HG02970 (cell line): ENCODE results near the gene PYCR2.
"Not testable (repeated sequence)": the region's sequence is repeated elsewhere in the genome, so short reads cannot be mapped to it uniquely, and the experiment has no call there.

Experiments used
- ATAC-seq: cut with Tn5 transposase; IDR thresholded peaks from one replicate; pipeline ENCODE4 v1.9.1; 2021; ENCODE audit warnings: mild to moderate bottlenecking, moderate library complexity, moderate number of reproducible peaks; ENCODE audit not compliant: unreplicated experiment, low FRiP score

Gene PYCR2

DNA sequence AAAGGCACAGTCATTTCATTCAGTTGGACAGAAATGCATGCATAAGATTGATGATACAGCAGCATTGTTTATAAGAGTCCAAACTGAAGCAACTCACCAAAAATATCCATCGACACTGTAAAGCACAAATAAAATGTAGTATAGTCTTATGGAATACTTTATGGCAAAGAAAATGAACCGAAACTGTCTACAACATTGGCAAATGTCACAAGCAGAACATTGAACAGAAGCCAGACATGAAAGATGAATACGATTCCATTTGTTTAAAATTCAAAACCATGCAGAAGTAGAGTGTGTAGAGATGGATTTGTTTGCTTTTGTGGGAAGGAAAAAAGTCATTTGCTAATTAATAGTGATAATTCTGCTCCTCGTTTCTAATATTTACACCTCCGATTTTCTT is 27.6 kb downstream of the PYCR2 start:
- no peak for ATAC-seq

DNA sequence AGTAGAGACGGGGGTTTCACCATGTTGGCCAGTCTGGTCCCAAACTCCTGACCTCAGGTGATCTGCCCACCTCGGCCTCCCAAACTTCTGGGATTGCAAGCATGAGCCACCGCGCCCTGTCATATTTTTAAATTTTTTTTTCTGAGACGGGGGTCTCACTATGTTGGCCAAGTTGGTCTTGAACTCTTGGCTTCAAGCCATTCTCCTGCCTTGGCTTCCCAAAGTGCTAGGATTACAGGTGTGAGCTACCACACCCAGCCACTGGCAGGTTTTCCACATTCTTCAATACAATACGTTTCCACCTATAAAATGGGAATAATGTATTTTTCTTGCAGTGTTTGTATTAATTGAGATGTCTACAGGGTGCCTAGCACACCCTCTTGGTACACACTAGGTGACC is 31.7 kb downstream of the PYCR2 start:
- ATAC-seq, result no peak

DNA sequence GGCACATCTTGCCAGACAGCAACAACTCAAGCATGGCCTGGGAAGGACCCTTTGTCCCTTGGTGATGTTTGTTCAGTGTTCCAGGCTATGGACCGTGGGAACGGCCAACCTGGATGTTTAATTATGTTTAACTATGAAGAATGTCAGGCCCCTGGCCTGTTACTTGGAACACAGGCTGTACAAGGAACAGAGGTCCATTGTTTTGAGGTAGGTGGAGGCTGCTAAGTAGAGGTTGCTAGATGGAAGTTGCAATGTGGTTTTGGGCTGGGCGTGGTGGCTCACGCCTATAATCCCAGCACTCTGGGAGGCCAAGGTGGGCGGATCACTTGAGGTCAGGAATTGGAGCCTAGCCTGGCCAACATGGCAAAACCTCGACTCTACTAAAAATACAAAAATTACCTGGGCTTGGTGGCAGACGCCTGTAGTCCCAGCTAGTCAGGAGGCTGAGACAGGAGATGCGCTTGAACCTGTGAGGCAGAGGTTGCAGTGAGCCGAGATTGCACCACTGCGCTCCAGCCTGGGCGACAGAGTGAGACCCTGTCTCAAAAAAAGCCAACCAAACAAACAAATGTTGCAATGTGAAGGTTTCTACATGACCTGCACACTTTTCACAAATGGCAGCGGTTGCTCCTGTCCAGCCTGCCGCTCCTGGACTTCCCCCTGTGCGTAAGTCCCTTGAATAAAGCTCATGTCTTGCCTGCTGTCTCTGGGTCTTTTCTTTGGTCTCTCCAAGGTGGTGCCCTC is 32.6 kb downstream of the PYCR2 start:
- no peak for ATAC-seq

DNA sequence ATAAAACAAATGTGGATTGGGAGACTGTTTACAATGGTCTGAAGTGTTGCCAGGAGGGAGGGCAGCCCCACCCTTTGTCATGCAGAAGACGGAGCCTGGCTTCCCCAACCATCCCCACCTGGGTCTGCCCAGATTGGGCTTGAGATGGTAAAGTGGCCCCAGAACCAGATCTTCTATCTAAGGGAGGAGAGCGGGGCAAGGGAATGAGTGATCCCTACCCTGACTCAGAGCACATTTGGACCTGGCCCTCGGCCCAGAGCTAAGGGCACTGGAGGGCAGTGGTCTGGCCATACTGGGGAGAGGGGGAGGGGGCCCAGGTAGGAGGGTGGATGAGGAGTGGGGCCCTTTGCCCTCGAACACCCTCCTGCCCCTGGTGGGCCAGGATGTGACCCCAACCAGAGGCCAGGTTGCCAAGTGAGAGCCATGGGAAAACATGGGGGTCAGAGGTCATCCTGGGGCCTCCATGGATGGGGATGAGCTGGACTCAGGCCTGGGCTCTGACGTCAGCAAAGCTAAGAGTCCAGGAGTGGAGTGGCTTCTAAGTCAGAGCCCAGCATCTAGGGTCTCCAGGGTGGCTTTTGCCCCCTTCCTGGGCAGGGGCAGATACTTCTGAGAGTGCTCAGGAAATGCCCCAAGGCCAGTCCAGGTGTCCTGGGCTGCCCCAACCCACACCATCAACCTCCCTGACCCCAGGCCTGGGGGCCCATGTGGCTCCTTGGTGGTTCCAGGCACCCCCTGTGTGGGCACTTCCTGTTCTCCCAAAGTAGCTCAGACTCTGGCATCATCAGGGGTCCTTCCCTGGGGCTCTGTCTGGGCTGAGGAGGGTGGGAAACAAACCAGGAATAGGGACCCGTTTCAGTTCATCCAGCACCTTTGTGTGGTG is 33.5 kb downstream of the PYCR2 start:
- no peak for ATAC-seq

DNA sequence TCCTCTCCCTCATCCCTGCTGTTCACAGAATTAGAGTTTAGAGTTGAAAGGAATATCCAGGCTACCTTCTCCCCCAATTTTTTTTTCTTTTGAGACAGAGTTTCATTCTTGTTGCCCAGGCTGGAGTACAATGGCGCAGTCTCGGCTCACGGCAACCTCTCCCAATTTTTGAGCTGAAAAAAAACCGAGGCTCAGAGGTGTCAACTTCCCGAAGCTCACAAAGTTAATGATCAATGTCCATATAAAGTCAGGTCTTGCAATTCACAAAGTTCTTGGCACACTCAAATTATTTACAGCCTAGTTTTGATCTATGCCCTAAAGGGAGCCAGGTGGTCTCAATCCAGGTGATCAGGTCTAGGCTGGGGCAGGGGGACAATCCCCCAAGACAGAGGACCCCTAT is 34.3 kb downstream of the PYCR2 start:
- no peak for ATAC-seq

DNA sequence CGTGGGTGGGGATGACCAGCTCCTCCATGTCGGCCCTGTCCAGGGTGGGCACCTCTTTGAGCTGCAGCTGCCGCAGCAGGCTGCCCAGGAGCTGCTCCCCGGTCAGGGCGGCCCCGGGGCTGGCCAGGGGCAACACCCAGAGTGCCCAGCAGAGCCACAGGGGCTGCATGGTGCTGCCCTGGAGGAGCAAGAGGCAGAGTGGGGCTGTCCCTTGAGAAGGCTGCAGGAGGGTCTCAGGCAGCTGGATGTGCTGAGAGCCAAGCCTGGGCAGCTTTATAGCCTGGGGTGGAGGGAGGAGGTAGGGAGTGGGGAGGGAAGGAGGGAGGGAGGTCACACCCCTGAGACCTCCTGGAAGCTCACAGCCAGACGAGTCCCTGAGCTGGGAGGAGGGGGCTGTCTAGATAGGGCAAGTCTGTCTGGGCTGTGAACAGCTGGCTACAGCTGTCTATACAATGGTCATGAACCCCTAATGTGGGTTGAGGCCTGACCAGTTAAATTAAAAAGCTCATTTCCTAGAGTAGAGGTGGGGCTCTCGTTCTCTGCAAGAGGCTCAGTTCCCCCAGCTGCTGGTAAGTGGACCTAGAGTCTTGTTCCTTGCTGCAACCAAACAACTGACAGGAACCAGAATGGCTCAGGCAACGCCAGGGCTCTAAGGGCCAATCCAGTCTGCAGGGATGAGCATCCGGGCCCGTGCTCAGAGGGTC is 35.0 kb downstream of the PYCR2 start, which contains the start of gene LEFTY1:
TSS of gene LEFTY1 (minus strand) at position 249 of the 704 bp plus-strand sequence. CDS start at position 169, 80 bp downstream.
- no peak for ATAC-seq

DNA sequence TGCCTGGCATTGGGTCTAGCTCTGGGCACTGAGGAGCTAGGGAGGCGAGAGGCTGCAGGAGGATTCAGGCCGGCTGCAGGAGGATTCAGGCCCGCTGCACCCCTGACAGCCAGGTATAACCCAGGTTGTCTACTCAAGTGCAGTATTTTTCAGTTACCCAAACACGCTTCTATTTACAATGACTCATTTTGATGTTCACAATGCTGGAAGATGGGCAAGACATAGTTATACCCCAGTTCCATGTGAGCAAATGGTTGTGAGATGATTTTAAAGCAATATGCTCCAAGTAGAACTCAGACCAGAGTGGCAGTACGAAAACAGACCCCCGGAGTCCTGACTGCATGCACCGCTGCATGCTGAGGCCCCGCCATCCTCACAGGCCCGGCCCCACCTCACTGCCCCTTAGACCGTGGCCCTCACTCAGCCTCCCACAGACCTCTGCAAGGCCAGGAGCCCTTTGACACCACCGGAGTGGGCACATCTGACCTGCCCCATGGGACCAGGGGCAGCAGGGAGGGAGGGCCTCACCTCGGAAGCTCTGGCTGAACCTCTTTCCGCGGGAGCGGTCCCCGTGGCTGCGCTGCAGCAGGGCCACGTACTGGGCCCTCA is 35.7 kb downstream of the PYCR2 start:
- ATAC-seq, result no peak

DNA sequence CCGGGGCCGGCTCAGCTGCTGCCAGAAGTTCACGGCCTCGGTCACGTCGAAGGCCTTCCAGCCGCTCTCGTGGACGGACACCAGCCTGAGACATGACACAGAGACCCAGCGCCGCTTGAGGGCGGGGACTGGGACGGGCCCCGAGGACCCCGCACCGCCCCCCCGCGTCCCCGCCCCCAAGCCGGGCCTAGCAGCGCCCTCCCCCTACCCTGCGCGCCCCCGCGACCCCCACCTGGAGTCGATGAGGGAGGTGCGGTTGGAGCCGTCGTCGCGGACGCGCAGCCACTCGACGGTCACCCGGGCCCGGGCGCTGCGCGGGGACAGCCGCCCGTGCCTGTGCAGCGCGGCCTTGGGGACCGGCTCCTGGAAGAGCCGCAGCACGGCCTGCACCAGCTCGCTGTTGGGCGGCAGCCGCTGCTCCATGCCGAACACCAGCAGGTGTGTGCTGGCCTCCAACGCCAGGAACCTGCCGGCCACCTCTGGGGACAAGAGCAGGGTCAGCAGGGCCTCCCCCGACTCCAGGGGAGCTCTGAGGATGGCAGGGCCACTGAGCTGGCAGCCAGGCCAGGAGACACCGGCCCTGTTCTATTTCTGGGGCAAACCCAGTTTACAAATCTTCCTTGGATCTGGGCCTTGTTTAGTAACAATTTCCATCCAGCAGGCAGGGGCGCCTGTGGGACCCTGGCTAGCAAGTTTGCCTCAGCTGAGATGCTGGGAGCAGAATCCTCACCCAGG is 36.3 kb downstream of the PYCR2 start:
- ATAC-seq, result not testable (repeated sequence)

DNA sequence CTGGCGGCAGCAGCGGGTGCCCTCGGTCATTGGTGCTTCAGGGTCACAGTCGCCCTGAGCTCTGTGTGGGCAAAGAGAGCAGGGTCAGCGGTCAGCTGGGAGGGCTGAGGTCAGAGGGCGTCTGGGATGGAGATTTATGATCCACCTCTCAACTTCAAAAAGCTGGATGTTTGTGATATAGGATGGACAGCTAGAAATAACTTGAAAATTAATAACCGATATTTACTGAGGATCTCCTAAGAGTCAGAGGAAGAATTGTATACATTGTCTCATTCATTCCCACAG is 37.1 kb downstream of the PYCR2 start:
- no peak for ATAC-seq

DNA sequence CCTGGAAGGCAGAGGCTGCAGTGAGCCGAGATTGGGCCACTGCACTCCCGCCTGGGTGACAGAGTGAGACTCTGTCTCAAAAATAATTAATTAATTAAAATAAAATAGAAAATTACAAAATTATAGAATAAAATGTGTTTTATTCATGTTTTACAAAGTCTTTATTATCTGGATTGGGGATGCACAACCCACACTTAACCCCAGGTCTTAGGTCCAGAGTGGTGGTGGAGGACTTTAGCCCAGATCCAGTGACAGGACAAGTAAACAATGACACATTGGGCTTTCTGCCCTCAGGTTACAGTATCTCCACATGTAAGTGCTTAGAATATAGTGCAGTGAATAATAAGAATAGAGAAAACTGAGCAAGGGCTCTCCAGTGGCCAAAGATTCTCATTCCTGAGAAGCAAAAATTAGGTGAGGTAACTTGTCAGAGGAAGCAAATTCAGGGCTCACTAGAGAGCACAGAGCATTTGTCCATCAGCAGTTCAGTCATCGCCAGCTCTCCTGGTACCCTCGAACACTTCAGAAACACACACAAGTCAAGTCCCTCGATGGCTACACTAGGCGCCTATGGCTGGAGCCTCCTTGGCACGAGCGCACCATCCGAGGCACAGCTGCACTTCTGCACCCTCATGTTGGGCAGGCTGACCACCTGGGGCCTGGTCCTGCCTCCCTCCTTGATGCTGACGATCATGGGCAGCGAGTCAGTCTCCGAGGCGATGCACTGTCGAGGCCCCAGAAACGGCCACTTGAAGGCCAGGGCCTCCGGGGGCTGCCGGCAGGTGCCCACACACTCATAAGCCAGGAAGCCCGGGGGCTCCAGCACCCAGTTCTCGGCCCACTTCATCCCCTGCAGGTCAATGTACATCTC is 37.7 kb downstream of the PYCR2 start:
- ATAC-seq, result no peak

DNA sequence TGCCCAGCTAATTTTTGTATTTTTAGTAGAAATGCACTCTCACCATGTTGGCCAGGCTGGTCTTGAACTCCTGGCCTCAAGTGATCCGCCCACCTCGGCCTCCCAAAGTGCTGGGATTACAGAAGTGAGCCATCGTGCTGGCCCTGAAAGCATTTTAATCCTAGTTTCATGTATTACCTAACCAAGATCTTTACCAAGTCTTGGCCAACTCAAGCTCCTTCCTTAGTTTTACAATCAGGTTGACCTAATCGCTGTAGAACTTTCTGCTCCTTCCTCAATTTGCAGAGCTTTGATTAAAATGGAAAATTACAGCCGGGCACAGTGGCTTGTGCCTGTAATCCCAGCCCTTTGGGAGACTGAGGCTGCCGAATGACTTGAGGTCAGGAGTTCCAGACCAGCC is 38.7 kb downstream of the PYCR2 start:
- ATAC-seq, result no peak

DNA sequence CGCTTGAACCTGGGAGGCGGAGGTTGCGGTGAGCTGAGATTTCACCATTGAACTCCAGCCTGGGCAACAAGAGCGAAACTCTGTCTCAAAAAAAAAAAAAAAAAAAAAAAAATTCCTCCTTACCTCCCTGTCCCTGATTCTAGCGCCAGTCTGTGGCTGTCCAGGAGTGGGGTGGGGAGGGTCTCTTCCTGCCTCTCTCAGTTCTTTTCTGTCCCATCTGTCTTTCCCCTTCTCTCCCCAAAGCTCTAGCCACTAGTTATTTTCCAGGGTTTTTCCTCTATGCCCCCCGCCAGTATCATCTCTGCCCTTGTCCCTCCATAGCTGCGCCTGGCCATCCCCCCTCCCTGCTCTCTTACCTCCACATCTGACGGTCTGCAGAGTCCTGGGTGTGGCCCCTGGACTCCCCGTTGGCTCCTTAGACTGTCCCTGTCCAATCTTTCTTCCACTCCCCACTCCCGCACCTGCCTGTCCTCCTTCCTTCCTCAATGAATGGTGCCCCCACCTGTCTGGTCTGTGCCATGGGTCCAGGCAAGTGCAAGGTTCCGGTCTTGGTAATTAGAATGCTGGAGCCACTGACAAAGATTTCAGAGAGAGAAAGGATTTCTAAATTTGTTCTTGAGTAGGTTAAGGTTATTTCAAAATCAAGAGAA is 40.3 kb downstream of the PYCR2 start:
- no peak for ATAC-seq

DNA sequence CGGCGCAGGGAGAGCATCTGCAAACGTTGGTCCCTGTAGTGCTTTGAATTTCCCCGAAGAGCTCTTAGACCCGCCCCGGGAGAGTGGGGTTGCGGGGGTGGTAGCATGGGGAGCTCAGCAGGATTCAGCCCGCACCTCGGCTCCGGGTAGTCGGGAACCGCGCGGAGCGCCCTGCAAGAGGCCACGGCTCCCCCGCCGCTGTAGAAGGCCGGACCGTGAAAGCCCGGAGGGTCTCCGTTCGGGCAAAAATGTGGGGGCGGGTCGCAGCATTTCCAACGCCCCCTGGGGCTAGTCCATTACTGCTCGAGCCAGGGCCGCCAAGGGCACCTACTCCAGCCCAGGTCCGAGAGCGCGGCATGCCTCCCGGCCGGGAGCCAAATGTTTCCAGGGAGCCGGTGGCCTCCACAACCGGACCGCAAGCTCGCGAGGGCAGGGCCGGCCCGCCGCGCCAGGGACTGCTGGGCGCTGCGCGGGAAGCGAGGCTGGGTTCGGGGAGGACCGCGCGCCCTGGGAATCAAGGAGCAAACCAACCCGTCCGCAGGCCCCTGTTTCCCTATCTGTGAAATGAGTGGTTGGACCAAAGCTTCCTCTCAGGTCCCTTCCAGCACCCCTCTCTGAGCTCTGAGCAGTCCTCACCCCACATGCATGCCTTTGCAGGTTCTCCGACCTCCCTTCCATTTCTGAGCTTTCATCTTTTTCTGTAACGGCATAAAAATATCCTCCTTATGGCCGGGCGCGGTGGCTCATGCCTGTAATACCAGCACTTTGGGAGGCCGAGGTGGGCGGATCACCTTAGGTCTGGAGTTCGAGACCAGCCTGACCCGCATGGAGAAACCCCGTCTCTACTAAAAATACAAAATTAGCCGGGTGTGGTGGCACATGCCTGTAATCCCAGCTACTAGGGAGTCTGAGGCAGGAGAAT is 41.1 kb downstream of the PYCR2 start:
- ATAC-seq, result peak; percentile 12

DNA sequence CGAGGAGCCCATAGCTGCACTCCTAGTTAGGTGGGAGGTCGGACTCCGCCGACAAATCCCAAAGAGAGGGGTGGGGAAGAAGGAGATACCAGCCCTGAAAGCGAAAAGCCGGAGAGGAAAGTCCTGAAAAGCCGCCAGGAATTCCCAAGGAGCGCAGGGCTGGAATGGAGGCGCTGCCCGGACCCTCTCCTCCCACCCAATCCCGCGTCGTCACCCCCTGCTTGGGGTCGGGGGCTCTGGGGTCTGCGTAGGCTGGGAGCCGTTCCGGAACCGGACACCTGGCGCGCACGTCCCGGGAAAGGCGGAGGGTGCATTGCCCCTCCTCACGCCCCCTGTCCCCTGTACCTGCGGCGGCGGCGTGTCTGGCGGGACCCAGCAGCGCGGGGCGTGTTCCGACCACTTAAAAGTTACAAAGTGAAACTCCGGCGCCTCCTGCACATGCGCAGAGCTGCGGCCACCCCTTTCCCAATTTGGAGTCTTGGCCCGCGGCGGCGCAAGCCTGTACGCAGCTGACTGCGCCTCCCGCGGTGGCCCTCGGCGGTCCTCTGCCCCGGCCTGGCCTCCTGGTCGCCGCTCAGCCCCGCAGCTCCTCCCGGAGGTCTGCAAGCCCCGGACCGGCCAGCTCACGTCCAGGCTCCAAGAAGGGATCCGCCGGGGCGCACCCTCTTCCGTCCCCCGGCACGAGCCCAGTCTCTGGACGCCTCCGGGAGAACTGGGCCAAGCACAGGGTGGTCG is 41.9 kb downstream of the PYCR2 start, which contains the start of gene TMEM63A:
TSS of gene TMEM63A (minus strand) at position 422 of the 735 bp plus-strand sequence. CDS start 4,800 bp downstream, outside the sequence.
- ATAC-seq, result peak; percentile 70

DNA sequence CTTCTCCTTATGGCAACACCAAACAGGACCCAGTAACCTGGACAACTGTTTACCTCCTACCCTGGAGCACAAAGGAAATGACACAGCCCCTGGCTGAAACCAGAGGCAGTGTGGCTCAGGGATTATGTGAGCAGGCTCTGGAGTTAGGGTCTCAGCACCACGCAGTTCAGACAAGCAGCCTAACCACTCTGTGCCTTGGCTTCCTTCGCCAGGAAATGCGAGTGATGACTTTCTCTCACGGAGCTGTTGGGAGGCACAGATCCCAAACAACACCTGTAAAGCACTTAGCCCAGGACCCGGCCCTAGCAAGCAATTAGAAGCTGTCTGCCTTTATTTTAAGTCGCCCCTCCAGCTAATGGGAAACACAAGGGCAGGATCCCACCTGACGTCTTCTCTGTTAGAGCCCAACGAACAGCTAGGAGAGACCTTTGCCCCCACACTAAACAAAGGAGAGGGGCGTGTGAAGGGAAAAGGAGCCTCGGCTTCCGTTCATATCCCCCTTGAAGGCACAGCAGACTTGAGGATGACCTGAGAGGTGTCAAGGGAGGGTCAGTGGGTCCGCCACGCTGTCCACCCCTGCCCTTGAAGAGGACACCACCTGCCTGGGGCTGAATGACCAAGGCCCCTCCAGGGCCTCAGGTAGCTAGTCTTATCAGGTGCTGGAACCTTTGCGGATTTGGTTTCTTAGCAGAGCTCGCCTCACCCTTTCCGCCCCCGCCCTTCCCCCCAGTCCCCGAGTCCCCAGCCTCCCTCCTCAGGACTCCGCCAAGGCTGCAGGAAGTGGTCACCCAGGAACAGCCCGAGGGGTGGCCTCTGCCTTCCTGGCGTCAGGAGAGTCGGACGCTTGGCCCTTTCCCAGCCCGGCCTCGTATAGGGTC is 42.7 kb downstream of the PYCR2 start:
- ATAC-seq, result no peak

DNA sequence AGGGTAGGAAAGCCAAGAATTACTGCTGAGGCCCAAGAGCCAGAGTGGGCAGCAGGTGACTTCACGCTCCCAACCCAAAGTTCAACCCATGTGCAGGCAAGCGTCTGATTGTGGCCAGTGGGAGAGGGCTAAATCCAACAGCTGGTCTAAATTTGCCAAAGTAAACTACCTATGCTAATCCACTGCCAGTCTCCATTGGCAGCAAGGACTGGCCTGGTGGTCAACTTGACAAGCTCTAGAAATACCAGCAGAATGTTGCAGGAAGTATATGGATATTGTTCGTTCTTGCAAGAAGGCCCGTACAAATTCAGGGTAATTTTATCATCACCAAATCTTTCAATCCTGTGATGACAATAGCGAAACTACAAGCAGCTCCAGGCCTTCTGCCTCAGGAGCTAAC is 43.4 kb downstream of the PYCR2 start:
- ATAC-seq, result no peak
